Brain microvascular endothelial cell (primary cell): Measurements from ENCODE around the gene PVALB.

Source experiments
- DNase-seq: peaks from one replicate; pipeline ENCODE4 v3.0.0-alpha.2; 2020
- H3K27ac ChIP-seq: fragments of 250-450 bp; sonication (Bioruptor Pico); 2 replicates; pipeline ENCODE4 v1.5.1; 2020; ENCODE audit warnings: mild to moderate bottlenecking, moderate library complexity
- H3K27me3 ChIP-seq: fragments of 250-450 bp; sonication (Bioruptor Pico); replicated peaks from 2 replicates; pipeline ENCODE4 v1.5.1; 2020; ENCODE audit warnings: mild to moderate bottlenecking
- H3K36me3 ChIP-seq: fragments of 250-450 bp; sonication (Bioruptor Pico); replicated peaks from 2 replicates; pipeline ENCODE4 v1.5.1; 2020; ENCODE audit warnings: mild to moderate bottlenecking
- H3K4me3 ChIP-seq: 2 replicates; pipeline ENCODE4 v1.5.1; 2011; ENCODE audit warnings: low read depth, mild to moderate bottlenecking, control low read depth, low read length, moderate library complexity
- in situ Hi-C: cut with HindIII; loops from 2 replicates; pipeline ENCODE4 v1.10.0; 2017; ENCODE audit warnings: low sequenced_read_pairs, low pct_ligation_motif_present
- TF ChIP-seq, protein P1 (sequence below): IDR thresholded peaks from 2 replicates; pipeline ENCODE4 v1.5.1; 2011; ENCODE audit warnings: low read depth, mild to moderate bottlenecking, moderate library complexity, low read length, control low read depth, inconsistent platforms; ENCODE audit errors: missing control alignments

The PVALB gene

DNA sequence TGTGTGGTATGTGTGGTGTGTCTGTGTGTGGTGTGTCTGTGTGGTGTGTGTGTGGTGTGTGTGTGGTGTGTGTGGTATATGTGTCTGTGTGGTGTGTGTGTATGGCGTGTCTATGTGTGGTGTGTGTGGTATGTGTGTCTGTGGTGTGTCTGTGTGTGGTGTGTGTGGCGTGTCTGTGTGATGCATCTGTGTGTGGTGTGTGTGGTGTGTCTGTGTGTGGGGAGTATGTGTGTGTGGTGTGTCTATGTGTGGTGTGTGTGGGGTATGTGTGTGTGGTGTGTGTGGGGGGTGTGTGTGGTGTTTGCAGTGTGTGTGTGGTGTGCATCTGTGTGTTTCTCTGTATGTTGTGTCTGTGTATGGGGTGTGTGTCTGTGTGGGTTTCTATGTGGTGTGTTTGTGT is 7.8 kb upstream of the PVALB start:
- DNase-seq = no peak
- H3K4me3 ChIP-seq = no peak overlapping the region
- H3K27ac ChIP-seq = no peak overlapping the region
- no peaks in the 10 kb centered on the region for H3K36me3 ChIP-seq
- in situ Hi-C loops = no loop called here
- H3K27me3 ChIP-seq = peaks cover 7% of the 10 kb centered on the region
- TF ChIP-seq, protein P1, sequence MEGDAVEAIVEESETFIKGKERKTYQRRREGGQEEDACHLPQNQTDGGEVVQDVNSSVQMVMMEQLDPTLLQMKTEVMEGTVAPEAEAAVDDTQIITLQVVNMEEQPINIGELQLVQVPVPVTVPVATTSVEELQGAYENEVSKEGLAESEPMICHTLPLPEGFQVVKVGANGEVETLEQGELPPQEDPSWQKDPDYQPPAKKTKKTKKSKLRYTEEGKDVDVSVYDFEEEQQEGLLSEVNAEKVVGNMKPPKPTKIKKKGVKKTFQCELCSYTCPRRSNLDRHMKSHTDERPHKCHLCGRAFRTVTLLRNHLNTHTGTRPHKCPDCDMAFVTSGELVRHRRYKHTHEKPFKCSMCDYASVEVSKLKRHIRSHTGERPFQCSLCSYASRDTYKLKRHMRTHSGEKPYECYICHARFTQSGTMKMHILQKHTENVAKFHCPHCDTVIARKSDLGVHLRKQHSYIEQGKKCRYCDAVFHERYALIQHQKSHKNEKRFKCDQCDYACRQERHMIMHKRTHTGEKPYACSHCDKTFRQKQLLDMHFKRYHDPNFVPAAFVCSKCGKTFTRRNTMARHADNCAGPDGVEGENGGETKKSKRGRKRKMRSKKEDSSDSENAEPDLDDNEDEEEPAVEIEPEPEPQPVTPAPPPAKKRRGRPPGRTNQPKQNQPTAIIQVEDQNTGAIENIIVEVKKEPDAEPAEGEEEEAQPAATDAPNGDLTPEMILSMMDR = no peak

DNA sequence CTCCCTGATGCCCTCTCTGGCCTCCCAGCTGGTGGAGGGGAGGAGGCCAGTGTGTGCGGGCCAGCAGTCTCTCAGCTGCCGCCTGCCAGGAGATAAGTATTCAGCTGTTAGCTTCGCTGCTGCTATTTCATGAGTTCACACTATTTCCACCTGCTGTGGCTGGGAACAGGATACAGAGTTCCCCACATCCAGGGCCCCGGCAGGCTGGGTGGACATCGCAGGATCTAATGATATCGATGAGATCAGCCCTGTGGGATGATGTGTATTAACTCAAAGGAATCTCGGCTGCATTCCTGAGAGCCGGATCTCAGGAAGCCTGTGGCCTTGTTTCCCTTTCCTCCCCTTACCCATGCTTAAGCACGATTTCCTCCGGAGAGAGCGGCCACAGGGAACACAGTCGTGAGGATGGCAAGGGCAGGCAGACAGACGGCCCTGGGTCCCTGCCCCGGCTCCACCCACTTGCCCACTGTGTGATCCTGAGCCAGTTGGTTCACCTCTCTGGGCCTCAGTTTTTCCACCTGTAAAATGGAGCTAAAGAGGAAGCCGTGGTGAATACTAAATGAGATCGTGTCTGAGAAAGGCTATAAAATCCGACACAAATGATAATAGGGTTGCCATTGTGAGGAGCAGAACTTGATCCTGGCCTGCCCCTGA is 6.5 kb upstream of the PVALB start:
- TF ChIP-seq, protein P1 = no peak
- H3K4me3 ChIP-seq = no peak overlapping the region
- no peak overlapping the region for H3K27ac ChIP-seq
- peaks cover 14% of the 10 kb centered on the region for H3K27me3 ChIP-seq
- no peaks in the 10 kb centered on the region for H3K36me3 ChIP-seq
- in situ Hi-C loops = no loop called here
- DNase-seq = peak; percentile 27

DNA sequence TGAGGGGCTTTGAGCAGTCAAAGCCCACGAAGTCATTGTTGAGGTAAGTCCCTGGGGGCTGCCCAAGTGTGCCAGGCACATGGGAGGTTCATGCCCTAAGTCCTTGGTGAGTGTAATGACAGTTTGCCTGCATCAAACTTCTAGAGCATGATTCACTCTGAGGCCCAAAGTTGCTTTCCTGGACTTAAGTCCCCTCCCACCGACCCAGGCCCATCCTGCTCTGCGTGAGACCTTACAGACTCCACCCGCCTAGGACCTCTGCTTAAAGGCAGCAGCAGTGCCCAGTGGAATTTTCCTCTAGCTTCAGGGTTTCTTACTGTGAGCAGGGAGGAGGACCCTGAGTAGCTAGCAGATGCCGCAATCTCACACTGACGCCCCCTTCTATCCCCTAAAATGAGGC is 5.7 kb upstream of the PVALB start:
- H3K27ac ChIP-seq = no peak overlapping the region
- TF ChIP-seq, protein P1 = no peak
- no peaks in the 10 kb centered on the region for H3K36me3 ChIP-seq
- in situ Hi-C loops = no loop called here
- H3K27me3 ChIP-seq = peaks cover 22% of the 10 kb centered on the region
- no peak overlapping the region for H3K4me3 ChIP-seq
- no peak for DNase-seq

DNA sequence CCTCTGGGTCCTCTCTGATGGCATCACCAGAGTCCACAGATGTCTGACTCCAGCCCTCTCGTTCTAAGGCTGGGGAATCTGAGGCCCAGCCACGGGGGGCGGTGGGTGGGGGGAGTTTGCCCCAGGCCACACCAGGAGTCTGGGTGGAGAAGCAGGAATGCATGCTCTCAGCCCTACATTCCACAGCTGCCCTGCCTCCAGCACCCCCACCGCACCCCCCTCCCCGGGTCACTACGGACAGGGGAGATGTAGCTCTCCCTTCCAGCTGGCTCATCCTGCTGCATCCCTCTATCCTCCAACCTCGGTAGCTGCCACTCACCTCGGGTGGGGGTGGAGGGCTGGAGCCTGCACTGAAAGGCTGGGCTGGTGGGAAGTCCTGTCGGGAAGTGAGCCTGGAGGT is 2.3 kb upstream of the PVALB start:
- TF ChIP-seq, protein P1 = no peak
- peaks cover 55% of the 10 kb centered on the region for H3K27me3 ChIP-seq
- in situ Hi-C loops = no loop called here

DNA sequence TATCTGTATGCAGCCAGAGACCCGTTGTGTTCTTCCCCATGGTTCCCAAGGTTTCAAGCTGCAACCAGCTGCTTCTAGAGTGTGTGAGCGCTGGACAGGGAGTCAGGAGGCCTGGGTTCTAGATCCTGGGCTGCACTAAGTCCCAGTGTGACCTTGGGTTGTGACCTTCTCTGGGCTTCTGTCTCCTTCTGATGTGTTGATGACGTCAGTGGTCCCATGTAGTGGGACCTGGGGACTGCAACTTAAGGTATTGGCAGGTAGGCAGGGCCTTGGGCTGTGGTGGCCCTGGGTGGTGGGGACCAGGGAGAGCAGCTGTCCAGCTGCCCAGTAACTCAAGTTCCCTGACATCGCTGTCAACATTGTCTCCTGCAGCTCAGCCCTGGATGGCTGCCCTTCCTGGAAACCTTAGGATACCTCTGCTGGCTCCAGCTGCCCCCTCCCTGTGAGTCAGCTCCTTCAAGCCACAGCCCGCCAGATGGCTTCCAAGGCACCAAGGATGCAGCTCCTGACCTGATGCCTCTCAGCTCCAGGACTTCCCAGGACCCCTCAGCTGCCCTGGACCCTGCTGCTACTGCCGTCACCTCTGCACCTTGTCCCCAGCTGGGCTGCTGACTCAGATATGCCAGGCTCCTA is 1.3 kb upstream of the PVALB start:
- in situ Hi-C loops = no loop called here
- no peaks in the 10 kb centered on the region for H3K36me3 ChIP-seq
- H3K27me3 ChIP-seq = peaks cover 59% of the 10 kb centered on the region
- TF ChIP-seq, protein P1 = no peak
- no peak for DNase-seq
- no peak overlapping the region for H3K4me3 ChIP-seq
- H3K27ac ChIP-seq = no peak overlapping the region

More for the DNA sequence above, 2.3 kb upstream of the PVALB start:
- Histone ChIP-seq H3K27ac (no peak overlapping the region), H3K4me3 (no peak overlapping the region), H3K36me3 (no peaks in the 10 kb centered on the region)
- DNase-seq = no peak

DNA sequence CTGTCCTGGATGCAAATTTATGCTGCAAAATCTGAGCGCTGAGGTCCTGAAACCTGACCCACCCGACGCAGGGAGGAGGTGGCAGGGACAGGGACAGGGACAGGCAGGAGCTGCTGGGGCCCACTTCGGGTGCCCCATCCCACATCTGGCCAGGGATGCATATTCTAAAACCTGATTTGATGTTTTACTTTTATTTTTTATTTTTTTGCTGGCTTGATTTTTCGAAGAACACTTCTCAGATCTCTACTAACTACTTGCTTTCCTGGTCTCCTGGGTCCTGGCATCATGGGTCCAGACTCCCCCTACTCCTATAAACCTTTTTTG is 652 bp upstream of the PVALB start:
- in situ Hi-C loops = no loop called here

More for the DNA sequence above, 652 bp upstream of the PVALB start:
- TF ChIP-seq, protein P1 = no peak
- no peak for DNase-seq
- Histone ChIP-seq H3K36me3 (no peaks in the 10 kb centered on the region), H3K4me3 (no peak overlapping the region), H3K27ac (no peak overlapping the region), H3K27me3 (peaks cover 59% of the 10 kb centered on the region)
